CD14-positive monocyte (primary cell): ENCODE data around the gene SYDE2. TPM values are rescaled to one million over a fixed set of nuclear protein-coding genes. Genes with fewer than 3 reads are reported as not detected.

Experiments
- DNase-seq, 3 donors: peaks; one replicate each; pipeline ENCODE4 v3.0.0-alpha.2; 2011 to 2022
- H2AFZ ChIP-seq: 2 replicates; pipeline ENCODE4 v1.6.0; 2012; ENCODE audit warnings: mild to moderate bottlenecking, low read depth, low read length, inconsistent platforms; ENCODE audit not compliant: insufficient read depth, poor library complexity, severe bottlenecking
- H3K27ac ChIP-seq, 2 donors: 1 replicate in 1 of 2; 2 replicates in 1 of 2; pipeline ENCODE4 v1.5.1; 2012 to 2013; ENCODE audit warnings: low read length in 2 of 2, control low read depth in 1 of 2, inconsistent platforms in 1 of 2, low read depth in 1 of 2, mild to moderate bottlenecking in 1 of 2
- H3K27me3 ChIP-seq, 2 donors: one replicate each; pipeline versions ENCODE4 v1.6.0 to v1.6.1; 2011 to 2013; ENCODE audit warnings: low read length in 2 of 2; ENCODE audit not compliant: control insufficient read depth in 2 of 2, insufficient read depth in 2 of 2
- H3K36me3 ChIP-seq, 2 donors: replicated peaks in 1 of 2; 1 replicate in 1 of 2; 2 replicates in 1 of 2; pipeline versions ENCODE4 v1.5.1 to v1.6.1; 2012 to 2013; ENCODE audit warnings: low read length in 2 of 2, control low read depth in 1 of 2, inconsistent platforms in 1 of 2, mild to moderate bottlenecking in 1 of 2; ENCODE audit not compliant: insufficient read depth in 2 of 2, control insufficient read depth in 1 of 2
- H3K4me1 ChIP-seq, 2 donors: 1 replicate in 1 of 2; 2 replicates in 1 of 2; pipeline versions ENCODE4 v1.5.1 to v1.6.1; 2012 to 2013; ENCODE audit warnings: low read length in 2 of 2, control low read depth in 1 of 2, inconsistent platforms in 1 of 2, mild to moderate bottlenecking in 1 of 2, moderate library complexity in 1 of 2; ENCODE audit not compliant: insufficient read depth in 2 of 2, control insufficient read depth in 1 of 2
- H3K4me2 ChIP-seq: replicated peaks from 2 replicates; pipeline ENCODE3; 2012; ENCODE audit warnings: low read length, moderate library complexity, mild to moderate bottlenecking; ENCODE audit not compliant: poor library complexity, severe bottlenecking; ENCODE audit errors: extremely low read depth
- H3K4me3 ChIP-seq, 3 experiments: fragments of 200-600 bp in 1 of 3; sonication (generic) in 1 of 3; replicated peaks in 1 of 3; 1 replicate in 2 of 3; 2 replicates in 1 of 3; pipeline ENCODE4 v1.5.1; 2011 to 2013; ENCODE audit warnings: low read length in 3 of 3, mild to moderate bottlenecking in 3 of 3, control low read depth in 2 of 3, low read depth in 2 of 3, inconsistent platforms in 1 of 3, moderate library complexity in 1 of 3
- H3K79me2 ChIP-seq: 2 replicates; pipeline ENCODE4 v1.6.0; 2012; ENCODE audit warnings: mild to moderate bottlenecking, control low read depth, inconsistent platforms, low read length, moderate library complexity; ENCODE audit not compliant: insufficient read depth
- H3K9ac ChIP-seq: 2 replicates; pipeline ENCODE4 v1.6.0; 2017; ENCODE audit warnings: low read length, mild to moderate bottlenecking; ENCODE audit not compliant: insufficient read depth, poor library complexity, severe bottlenecking
- H3K9me3 ChIP-seq, 2 donors: replicated peaks in 1 of 2; 1 replicate in 1 of 2; 2 replicates in 1 of 2; pipeline versions ENCODE4 v1.5.1 to v1.6.1; 2012 to 2013; ENCODE audit warnings: low read length in 2 of 2, control low read depth in 1 of 2; ENCODE audit not compliant: control insufficient read depth in 1 of 2, insufficient read depth in 1 of 2
- H4K20me1 ChIP-seq: 2 replicates; pipeline ENCODE4 v1.6.0; 2012; ENCODE audit warnings: mild to moderate bottlenecking, low read length, control low read depth, moderate library complexity; ENCODE audit not compliant: insufficient read depth
- H3K27ac Mint-ChIP-seq, 7 donors: one replicate each; pipeline ENCODE4 v1.8.0; 2020; ENCODE audit warnings: mild to moderate bottlenecking in 7 of 7, mixed read lengths in 7 of 7, moderate library complexity in 6 of 7, inconsistent platforms in 2 of 7
- H3K27me3 Mint-ChIP-seq, 3 donors: one replicate each; pipeline ENCODE4 v1.8.0; 2021 to 2022; ENCODE audit warnings: low read depth in 3 of 3, mild to moderate bottlenecking in 3 of 3, mixed read lengths in 3 of 3, moderate library complexity in 3 of 3, inconsistent platforms in 1 of 3
- H3K36me3 Mint-ChIP-seq, 2 donors: one replicate each; pipeline ENCODE4 v1.8.0; 2020; ENCODE audit warnings: mixed read lengths in 2 of 2, inconsistent platforms in 1 of 2, mild to moderate bottlenecking in 1 of 2
- H3K4me1 Mint-ChIP-seq: one replicate; pipeline ENCODE4 v1.8.0; 2020; ENCODE audit warnings: mild to moderate bottlenecking, mixed read lengths
- H3K4me3 Mint-ChIP-seq, 2 donors: one replicate each; pipeline ENCODE4 v1.8.0; 2020; ENCODE audit warnings: mild to moderate bottlenecking in 2 of 2, mixed read lengths in 2 of 2, moderate library complexity in 1 of 2
- H3K9me3 Mint-ChIP-seq, 7 donors: one replicate each; pipeline ENCODE4 v1.8.0; 2020 to 2022; ENCODE audit warnings: mixed read lengths in 7 of 7, mild to moderate bottlenecking in 6 of 7, moderate library complexity in 6 of 7, inconsistent platforms in 2 of 7
- WGBS: methylation state at CpG from one replicate; pipeline ENCODE4 v1.1.5; 2013; ENCODE audit warnings: missing lambda C conversion rate; ENCODE audit not compliant: insufficient coverage; 5-methylcytosine and 5-hydroxymethylcytosine counted together
- intact Hi-C, 2 donors: fragments of 100-400 bp; cut with micrococcal nuclease; formaldehyde crosslinking; loops; one replicate each; pipeline versions ENCODE4 v1.15.0 to v1.15.1; 2023
- polyA plus RNA-seq, 3 donors: library from polyadenylated mRNA; depleted of rRNA in 1 of 3; unstranded in 2 of 3; stranded (reverse) in 1 of 3; fragments of 300-500 nt in 2 of 3; fragments of >200 nt in 1 of 3; fragmentation: Illumina TruSeq in 2 of 3; gene quantifications; 1 replicate in 2 of 3; 2 replicates in 1 of 3; pipeline ENCODE4 v1.2.3, GENCODE V29; 2012 to 2021
- TF ChIP-seq, protein P1 (sequence below): fragments of 200-600 bp; IDR thresholded peaks from one replicate; pipeline ENCODE4 v1.8.0; 2022; ENCODE audit warnings: antibody characterized with exemption, mild to moderate bottlenecking

Gene SYDE2
- polyA plus RNA-seq, 3 donors, result not detected

DNA sequence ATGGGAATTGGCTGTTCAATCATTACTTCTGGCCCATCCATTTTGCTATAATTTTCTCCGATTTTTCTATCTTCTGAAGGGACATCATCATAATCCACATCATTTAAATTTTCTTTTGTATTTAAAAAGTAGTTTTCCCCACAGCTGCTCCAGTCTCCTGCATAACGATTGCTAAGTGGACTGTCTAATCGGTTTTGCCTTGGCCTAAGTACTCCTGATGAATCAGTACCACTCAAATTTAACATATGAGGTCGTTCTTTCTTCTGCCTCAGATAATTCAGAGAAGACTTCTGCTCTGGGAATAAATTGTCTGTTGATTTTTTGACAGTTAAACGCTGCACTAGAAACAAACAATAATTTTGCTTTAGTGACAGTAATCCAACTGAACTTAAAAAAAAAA lies 41.9 kb downstream of the SYDE2 start:
- no peaks in the 10 kb centered on the region for H3K36me3 ChIP-seq
- TF ChIP-seq, protein P1, sequence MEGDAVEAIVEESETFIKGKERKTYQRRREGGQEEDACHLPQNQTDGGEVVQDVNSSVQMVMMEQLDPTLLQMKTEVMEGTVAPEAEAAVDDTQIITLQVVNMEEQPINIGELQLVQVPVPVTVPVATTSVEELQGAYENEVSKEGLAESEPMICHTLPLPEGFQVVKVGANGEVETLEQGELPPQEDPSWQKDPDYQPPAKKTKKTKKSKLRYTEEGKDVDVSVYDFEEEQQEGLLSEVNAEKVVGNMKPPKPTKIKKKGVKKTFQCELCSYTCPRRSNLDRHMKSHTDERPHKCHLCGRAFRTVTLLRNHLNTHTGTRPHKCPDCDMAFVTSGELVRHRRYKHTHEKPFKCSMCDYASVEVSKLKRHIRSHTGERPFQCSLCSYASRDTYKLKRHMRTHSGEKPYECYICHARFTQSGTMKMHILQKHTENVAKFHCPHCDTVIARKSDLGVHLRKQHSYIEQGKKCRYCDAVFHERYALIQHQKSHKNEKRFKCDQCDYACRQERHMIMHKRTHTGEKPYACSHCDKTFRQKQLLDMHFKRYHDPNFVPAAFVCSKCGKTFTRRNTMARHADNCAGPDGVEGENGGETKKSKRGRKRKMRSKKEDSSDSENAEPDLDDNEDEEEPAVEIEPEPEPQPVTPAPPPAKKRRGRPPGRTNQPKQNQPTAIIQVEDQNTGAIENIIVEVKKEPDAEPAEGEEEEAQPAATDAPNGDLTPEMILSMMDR, result no peak
- no peaks in the 10 kb centered on the region for H3K4me1 ChIP-seq
- H3K79me2 ChIP-seq, result no peaks in the 10 kb centered on the region
- Mint-ChIP-seq H3K27me3 (no peaks in the 10 kb centered on the region), H3K27ac (no peak overlapping the region), H3K36me3 (no peaks in the 10 kb centered on the region), H3K9me3 (no peaks in the 10 kb centered on the region), H3K4me1 (no peaks in the 10 kb centered on the region), H3K4me3 (no peak overlapping the region)
- no peaks in the 10 kb centered on the region for H3K9me3 ChIP-seq
- H4K20me1 ChIP-seq, result no peaks in the 10 kb centered on the region
- no peak overlapping the region for H3K4me3 ChIP-seq
- H3K9ac ChIP-seq, result no peak overlapping the region
- no peak overlapping the region for H2AFZ ChIP-seq
- no CpG with 5 or more reads among the region's 5 CpGs for WGBS
- DNase-seq, result no peak
- H3K27me3 ChIP-seq, result no peaks in the 10 kb centered on the region
- no peak overlapping the region for H3K27ac ChIP-seq
- H3K4me2 ChIP-seq, result no peak overlapping the region
- intact Hi-C loops, result no loop called here

DNA sequence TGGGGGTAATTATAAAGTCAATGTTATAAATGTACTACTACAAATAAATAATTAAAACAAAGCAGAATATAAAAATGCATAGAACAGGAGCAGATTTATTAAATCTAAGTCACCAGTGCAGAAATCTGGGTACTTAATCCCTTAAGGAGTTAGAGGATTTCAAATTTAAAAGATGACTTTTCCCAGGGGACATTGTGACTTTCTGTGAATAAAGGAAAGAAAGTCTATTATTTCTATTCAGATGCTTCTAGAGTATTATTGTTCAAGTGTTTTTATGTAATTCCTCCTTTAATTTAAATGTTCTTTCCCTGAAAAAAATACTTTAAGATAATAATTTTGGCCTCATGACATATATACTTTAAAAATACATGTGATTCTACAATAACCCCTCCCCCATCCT lies 43.4 kb downstream of the SYDE2 start:
- DNase-seq, result no peak
- Histone ChIP-seq H3K9me3 (no peaks in the 10 kb centered on the region), H3K27me3 (no peaks in the 10 kb centered on the region), H3K4me1 (no peaks in the 10 kb centered on the region), H3K4me3 (no peak overlapping the region), H3K27ac (no peak overlapping the region), H4K20me1 (no peaks in the 10 kb centered on the region), H3K36me3 (no peaks in the 10 kb centered on the region), H3K79me2 (no peaks in the 10 kb centered on the region), H3K9ac (no peak overlapping the region), H3K4me2 (no peak overlapping the region), H2AFZ (no peak overlapping the region)
- Mint-ChIP-seq H3K36me3 (no peaks in the 10 kb centered on the region), H3K9me3 (no peaks in the 10 kb centered on the region), H3K4me1 (no peaks in the 10 kb centered on the region), H3K27me3 (no peaks in the 10 kb centered on the region), H3K27ac (no peak overlapping the region), H3K4me3 (no peak overlapping the region)
- intact Hi-C loops, result no loop called here
- TF ChIP-seq, protein P1, result no peak
